Transverse colon (tissue), 4 donors: ENCODE results near the gene HPCAL1. TPM values are rescaled to one million over a fixed set of nuclear protein-coding genes. Genes with fewer than 3 reads are reported as not detected.

Experiments used
- DNase-seq: peaks from one replicate; pipeline ENCODE4 v3.0.0-alpha.2; 2019
- H3K27ac ChIP-seq, 4 donors: fragments of 200-600 bp; sonication (generic); 2 replicates each; pipeline ENCODE4 v1.5.1; 2016 to 2018; ENCODE audit warnings: inconsistent platforms in 4 of 4
- H3K27me3 ChIP-seq: fragments of 200-600 bp; sonication (generic); 2 replicates; pipeline ENCODE4 v1.5.1; 2017; ENCODE audit warnings: inconsistent platforms
- H3K36me3 ChIP-seq, 4 donors: fragments of 200-600 bp; sonication (generic); 2 replicates each; pipeline ENCODE4 v1.5.1; 2017 to 2019; ENCODE audit warnings: inconsistent platforms in 4 of 4
- H3K4me1 ChIP-seq, 4 donors: fragments of 200-600 bp; sonication (generic); 2 replicates each; pipeline ENCODE4 v1.5.1; 2017 to 2020; ENCODE audit warnings: inconsistent platforms in 4 of 4
- H3K4me3 ChIP-seq, 4 donors: fragments of 200-600 bp; sonication (generic); 1 replicate in 1 of 4; 2 replicates in 3 of 4; pipeline versions ENCODE4 v1.5.1 to v1.6.1; 2017 to 2019; ENCODE audit warnings: inconsistent platforms in 4 of 4
- H3K9me3 ChIP-seq, 2 donors: fragments of 200-600 bp; sonication (generic); 2 replicates each; pipeline ENCODE4 v1.5.1; 2017 to 2019; ENCODE audit warnings: inconsistent platforms in 2 of 2
- CTCF ChIP-seq, 5 experiments: fragments of 200-600 bp in 3 of 5; fragments of 450-650 bp in 2 of 5; sonication (generic) in 3 of 5; IDR thresholded peaks; 1 replicate in 2 of 5; 2 replicates in 3 of 5; pipeline ENCODE4 v1.5.1; 2016 to 2017; ENCODE audit warnings: antibody characterized with exemption in 5 of 5, inconsistent platforms in 3 of 5, mild to moderate bottlenecking in 2 of 5, moderate library complexity in 1 of 5
- EP300 ChIP-seq: sonication (generic); formaldehyde crosslinking; IDR thresholded peaks from one replicate; pipeline ENCODE4 v1.6.1; 2017; ENCODE audit warnings: antibody characterized with exemption, low read depth
- POLR2A ChIP-seq: fragments of 450-650 bp; IDR thresholded peaks from one replicate; pipeline ENCODE4 v1.6.1; 2016; ENCODE audit warnings: antibody characterized with exemption, mild to moderate bottlenecking, moderate library complexity
- POLR2AphosphoS5 ChIP-seq, 3 donors: sonication (generic); formaldehyde crosslinking; IDR thresholded peaks; one replicate each; pipeline ENCODE4 v1.6.1; 2016; ENCODE audit warnings: antibody characterized with exemption in 3 of 3
- WGBS, 2 donors: methylation state at CpG; one replicate each; pipeline ENCODE4 v1.1.5; 2018; ENCODE audit warnings: low coverage in 1 of 2; 5-methylcytosine and 5-hydroxymethylcytosine counted together
- in situ Hi-C, 4 donors: fragments of 200-750 bp; cut with MboI; loops; one replicate each; pipeline versions ENCODE4 v1.15.0 to v1.15.1; 2017; ENCODE audit warnings: low sequenced_read_pairs in 3 of 4, low pct_ligation_motif_present in 1 of 4, low pct_unique_long_range_greater_than_20kb in 1 of 4
- intact Hi-C: fragments of 100-400 bp; cut with DNase I; formaldehyde crosslinking; loops from one replicate; pipeline ENCODE4 v1.15.1; 2023; ENCODE audit warnings: low total_unique reads
- total RNA-seq, 4 donors: library from RNA; depleted of rRNA; stranded (reverse); fragments of >200 nt; gene quantifications; one replicate each; pipeline ENCODE4 v1.1.0, GENCODE V29; 2016

HPCAL1 gene
- total RNA-seq, 4 donors from 2014 or later: 88.9 to 221 (median 129) TPM

- in situ Hi-C loops (loop anchor here in 1 of 4 donors (25.0 kb wide), 1 partner anchor 130 kb away; no protein-coding TSS in a partner anchor), intact Hi-C loops (loop anchor here (5.0 kb wide), 1 partner anchor 130 kb away; no protein-coding TSS in a partner anchor)
- Histone ChIP-seq H3K4me3 (no peak overlapping the region), H3K9me3 (no peaks in the 10 kb centered on the region), H3K36me3 (no peaks in the 10 kb centered on the region), H3K27ac (no peak overlapping the region), H3K27me3 (no peaks in the 10 kb centered on the region), H3K4me1 (peaks cover 10 to 30% (median 24%) of the 10 kb centered on the region in 4 donors)
- WGBS, 2 donors: 73 to 100% methylated on average over 1 to 3 of the region's 4 CpGs
- no peak for TF ChIP-seq POLR2A
- TF ChIP-seq POLR2AphosphoS5 (IDR thresholded peaks at IDR 0.05): no peak
- no peak for TF ChIP-seq EP300
- TF ChIP-seq CTCF (IDR thresholded peaks at IDR 0.05): no peak
- DNase-seq: no peak
These were observed 20.8 kb upstream of the HPCAL1 start for GRCh38 chr2:10281891-10282290.

DNA sequence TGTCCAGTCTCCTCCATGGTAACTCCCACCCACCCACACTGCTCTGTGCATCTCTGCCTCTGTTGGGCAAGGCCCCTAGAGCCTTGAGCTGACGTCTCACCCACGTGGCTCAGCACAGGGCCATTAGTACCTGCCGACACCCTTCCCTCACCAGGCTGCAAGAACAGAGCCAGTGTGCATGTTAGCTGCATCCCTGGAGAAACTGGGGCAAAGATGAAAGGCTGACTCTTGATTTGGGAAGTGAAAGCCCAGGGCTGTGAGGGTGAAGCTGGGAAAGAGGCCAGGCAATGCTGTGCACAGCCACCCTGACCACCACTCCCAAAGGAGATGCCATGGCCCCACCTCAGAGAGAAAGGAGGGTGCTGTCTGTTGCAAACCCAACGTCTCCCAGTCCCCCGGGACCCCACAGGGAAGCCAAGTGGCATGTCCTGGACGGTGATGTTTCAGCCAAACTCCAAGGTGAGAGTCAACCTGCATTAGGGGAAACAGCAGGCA lies 20.0 kb upstream of the HPCAL1 start:
- DNase-seq: no peak
- intact Hi-C loops: loop anchor here (5.0 kb wide), 1 partner anchor 130 kb away; no protein-coding TSS in a partner anchor
- Histone ChIP-seq H3K27me3 (no peaks in the 10 kb centered on the region), H3K4me1 (peaks cover 10 to 29% (median 22%) of the 10 kb centered on the region in 4 donors), H3K4me3 (no peak overlapping the region), H3K27ac (peak overlapping the region in 1 of 4 donors; percentile 8), H3K36me3 (no peaks in the 10 kb centered on the region), H3K9me3 (no peaks in the 10 kb centered on the region)
- in situ Hi-C loops: loop anchor here in 1 of 4 donors (25.0 kb wide), 1 partner anchor 130 kb away; no protein-coding TSS in a partner anchor
- TF ChIP-seq POLR2A (no peak), CTCF (IDR thresholded peaks at IDR 0.05) (no peak), EP300 (no peak), POLR2AphosphoS5 (IDR thresholded peaks at IDR 0.05) (no peak)
- WGBS, 2 donors: 72% methylated on average over 6 of the region's 6 CpGs; no CpG with 5 or more reads in 1 of the 2 donors

DNA sequence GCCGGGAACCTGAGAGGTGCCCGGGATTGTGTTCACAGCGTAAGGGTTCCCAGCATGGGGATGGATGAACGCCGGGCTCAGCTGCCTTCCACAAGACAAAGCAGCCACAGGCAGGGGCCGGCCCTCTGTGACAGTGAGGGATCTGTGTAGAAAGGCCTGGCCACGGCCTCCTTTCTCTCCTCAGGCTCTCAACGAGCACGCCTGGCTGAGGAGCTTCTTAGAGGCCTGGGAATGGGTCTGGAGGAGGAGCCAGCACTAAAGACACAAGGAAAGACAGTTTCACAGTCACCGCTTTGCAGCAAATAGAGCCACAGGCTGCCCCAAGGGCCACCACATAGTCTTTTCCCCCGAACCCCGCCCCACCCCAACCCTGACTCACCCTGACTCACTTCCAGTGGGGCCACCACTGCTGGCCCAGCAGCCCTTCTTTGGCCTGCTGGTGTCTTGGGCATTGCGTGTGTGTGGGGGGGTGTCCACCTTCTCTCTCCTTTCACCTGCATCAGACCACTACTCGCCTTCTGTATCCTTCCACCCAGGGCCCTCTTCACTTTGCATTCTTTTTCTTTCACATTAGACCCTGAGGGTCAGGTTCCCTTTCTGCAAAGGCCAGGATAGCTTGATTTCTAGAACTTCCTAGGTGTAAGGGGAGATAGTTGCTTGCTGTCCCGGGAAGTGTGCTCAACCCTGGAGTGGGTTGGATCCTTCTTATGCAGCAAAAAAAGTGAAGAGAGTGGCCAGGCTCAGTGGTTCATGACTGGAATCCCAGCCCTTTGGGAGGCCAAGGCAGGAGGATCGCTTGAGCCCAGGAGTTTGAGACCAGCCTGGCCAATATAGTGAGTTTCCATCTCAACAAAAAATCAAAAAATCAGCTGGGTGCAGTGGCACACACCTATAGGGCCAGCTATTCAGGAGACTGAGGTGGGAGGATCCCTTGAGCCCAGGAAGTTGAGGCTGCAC lies 19.3 kb upstream of the HPCAL1 start:
- Histone ChIP-seq H3K4me3 (no peak overlapping the region), H3K27ac (peak overlapping the region in 1 of 4 donors; percentile 8), H3K27me3 (no peaks in the 10 kb centered on the region), H3K36me3 (no peaks in the 10 kb centered on the region), H3K9me3 (no peaks in the 10 kb centered on the region), H3K4me1 (peaks cover 10 to 22% (median 18%) of the 10 kb centered on the region in 4 donors)
- intact Hi-C loops: loop anchor here (5.0 kb wide), 1 partner anchor 129 kb away; no protein-coding TSS in a partner anchor
- TF ChIP-seq CTCF (IDR thresholded peaks at IDR 0.05): no peak
- no peak for TF ChIP-seq POLR2AphosphoS5 (IDR thresholded peaks at IDR 0.05)
- no peak for TF ChIP-seq POLR2A
- no peak for TF ChIP-seq EP300
- in situ Hi-C loops: loop anchor here in 1 of 4 donors (25.0 kb wide), 1 partner anchor 129 kb away; no protein-coding TSS in a partner anchor
- DNase-seq: no peak
- 80 to 84% methylated on average over 2 to 16 of the region's 16 CpGs for WGBS, 2 donors
